ENCODE measurements around the gene PPP6R1. TPM values are rescaled to one million over a fixed set of nuclear protein-coding genes. Genes with fewer than 3 reads are reported as not detected.

PPP6R1 gene
- total and polyA plus RNA-seq, 11 donors, result 28.6 to 60.4 (median 41.1) TPM

DNA sequence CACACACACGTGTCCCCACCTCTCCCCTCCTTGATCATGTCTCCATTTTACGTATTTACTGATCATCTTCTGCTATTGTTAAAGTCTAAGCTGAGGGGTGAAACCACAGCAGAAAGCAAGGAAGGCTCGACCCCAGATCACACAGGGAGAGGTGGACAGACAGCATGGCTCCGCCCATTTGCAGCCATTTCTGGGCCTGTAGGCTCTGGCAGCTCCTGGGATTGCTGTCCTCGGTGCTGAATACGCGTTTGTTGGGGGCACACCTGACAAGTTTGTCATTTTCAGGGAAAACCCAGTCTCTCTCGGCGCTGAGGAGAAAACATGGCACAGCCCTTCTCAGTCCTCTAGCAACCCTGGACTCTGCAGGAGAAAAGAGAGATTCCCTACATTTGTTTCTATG is 38.3 kb downstream of the PPP6R1 start:
- no peak for TF ChIP-seq POLR2A (IDR thresholded peaks at IDR 0.05)
- TF ChIP-seq, protein P1, sequence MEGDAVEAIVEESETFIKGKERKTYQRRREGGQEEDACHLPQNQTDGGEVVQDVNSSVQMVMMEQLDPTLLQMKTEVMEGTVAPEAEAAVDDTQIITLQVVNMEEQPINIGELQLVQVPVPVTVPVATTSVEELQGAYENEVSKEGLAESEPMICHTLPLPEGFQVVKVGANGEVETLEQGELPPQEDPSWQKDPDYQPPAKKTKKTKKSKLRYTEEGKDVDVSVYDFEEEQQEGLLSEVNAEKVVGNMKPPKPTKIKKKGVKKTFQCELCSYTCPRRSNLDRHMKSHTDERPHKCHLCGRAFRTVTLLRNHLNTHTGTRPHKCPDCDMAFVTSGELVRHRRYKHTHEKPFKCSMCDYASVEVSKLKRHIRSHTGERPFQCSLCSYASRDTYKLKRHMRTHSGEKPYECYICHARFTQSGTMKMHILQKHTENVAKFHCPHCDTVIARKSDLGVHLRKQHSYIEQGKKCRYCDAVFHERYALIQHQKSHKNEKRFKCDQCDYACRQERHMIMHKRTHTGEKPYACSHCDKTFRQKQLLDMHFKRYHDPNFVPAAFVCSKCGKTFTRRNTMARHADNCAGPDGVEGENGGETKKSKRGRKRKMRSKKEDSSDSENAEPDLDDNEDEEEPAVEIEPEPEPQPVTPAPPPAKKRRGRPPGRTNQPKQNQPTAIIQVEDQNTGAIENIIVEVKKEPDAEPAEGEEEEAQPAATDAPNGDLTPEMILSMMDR (IDR thresholded peaks at IDR 0.05), result no peak
- Histone ChIP-seq H3K36me3 (peaks cover 0 to 7% (median 0%) of the 10 kb centered on the region in 9 donors), H3K4me3 (no peak overlapping the region), H3K27me3 (no peaks in the 10 kb centered on the region), H3K4me1 (peaks cover 0 to 16% (median 10%) of the 10 kb centered on the region in 12 donors), H3K27ac (no peak overlapping the region), H3K9me3 (peaks cover 0 to 7% (median 0%) of the 10 kb centered on the region in 12 donors)
- intact Hi-C loops (cut with DNase I), result no loop called here
- ATAC-seq (no peak), DNase-seq (no peak)
- 72 to 83% (median 77%) methylated on average over 9 of the region's 9 CpGs for whole genome bisulfite sequencing, 4 donors

DNA sequence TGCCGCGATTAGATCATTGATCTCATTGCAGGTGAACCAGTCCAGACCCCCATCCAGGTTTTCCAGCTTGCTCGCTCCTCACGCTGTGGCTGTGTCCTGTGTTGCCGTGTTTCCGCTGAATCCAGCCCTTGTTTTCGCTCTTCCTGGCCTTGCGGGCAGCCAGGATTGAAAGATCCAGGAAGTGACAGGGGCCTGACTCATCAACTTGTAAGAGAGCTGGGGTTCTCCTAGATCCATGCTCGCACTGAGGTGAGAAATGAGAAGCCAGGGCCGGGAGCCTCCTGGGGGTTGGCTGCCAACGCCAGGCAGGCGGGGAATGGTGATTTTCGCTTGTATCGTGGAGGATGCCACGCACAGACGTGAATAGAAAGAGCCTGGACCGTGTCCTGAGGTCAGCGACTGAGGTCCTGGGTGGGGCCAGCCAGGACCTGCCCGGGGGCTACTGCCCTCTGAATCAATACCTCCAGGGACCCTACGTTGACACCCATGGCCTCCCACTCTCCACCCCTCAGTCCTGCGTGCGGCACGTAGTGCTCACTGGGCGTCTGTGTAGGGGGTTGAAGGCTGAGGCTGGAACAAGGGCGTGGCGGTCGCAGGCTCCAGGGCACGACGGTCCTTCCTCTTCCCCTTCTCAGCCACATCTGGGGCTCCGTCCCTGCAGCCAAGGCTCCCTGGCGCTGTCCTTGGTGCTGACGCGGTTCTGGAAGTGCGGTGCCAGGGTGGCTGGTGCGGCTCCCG is 42.2 kb downstream of the PPP6R1 start:
- peak; percentile 89 to 95 (median 92) for ATAC-seq
- Histone ChIP-seq H3K4me3 (peak overlapping the region in 11 of 12 donors; percentile 7 to 60 (median 56)), H3K27me3 (no peaks in the 10 kb centered on the region), H3K4me1 (peaks cover 0 to 16% (median 10%) of the 10 kb centered on the region in 12 donors), H3K27ac (peak overlapping the region in 10 of 12 donors; percentile 30 to 89 (median 68)), H3K36me3 (no peaks in the 10 kb centered on the region), H3K9me3 (peaks cover 0 to 12% (median 6%) of the 10 kb centered on the region in 12 donors)
- 4 to 6% (median 4%) methylated on average over 31 to 36 of the region's 36 CpGs for WGBS, 4 donors
- intact Hi-C loops (cut with DNase I), result loop anchor here in 3 of 10 donors (2.0 to 5.0 kb wide), 2 partner anchors 41 to 42 kb away; partner anchors contain the start of gene PPP6R1 (in 3 of the 3)
- TF ChIP-seq POLR2A (IDR thresholded peaks at IDR 0.05), result no peak
- TF ChIP-seq, protein P1 (IDR thresholded peaks at IDR 0.05), result no peak
- peak; percentile 75 to 89 (median 85) for DNase-seq

DNA sequence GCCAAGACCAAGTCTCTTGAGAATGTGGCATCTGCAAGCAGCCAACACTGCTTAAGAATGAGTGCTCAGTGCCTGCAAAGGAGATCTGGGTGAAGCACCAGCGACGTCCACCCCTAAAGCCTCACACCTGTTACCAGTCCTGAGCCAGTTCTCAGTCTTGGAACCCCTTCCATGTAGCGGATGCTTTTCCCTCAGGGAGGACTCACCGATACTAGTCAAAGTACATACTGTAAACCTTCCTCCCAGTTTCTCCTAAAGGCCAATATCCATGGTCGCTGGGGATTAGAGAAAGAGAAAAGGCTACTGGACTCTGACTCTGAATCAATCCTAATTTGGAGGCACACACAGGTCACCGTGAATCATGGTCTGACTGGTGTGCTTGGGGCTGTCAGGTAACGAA is 45.3 kb downstream of the PPP6R1 start:
- DNase-seq (no peak), ATAC-seq (no peak)
- WGBS, 4 donors, result 77 to 84% (median 81%) methylated on average over 6 to 7 of the region's 7 CpGs
- Histone ChIP-seq H3K9me3 (peaks cover 0 to 8% (median 4%) of the 10 kb centered on the region in 12 donors), H3K36me3 (no peaks in the 10 kb centered on the region), H3K4me1 (peaks cover 0 to 27% (median 12%) of the 10 kb centered on the region in 12 donors), H3K4me3 (no peak overlapping the region), H3K27ac (no peak overlapping the region), H3K27me3 (no peaks in the 10 kb centered on the region)
- TF ChIP-seq, protein P1 (IDR thresholded peaks at IDR 0.05), result no peak
- no peak for TF ChIP-seq POLR2A (IDR thresholded peaks at IDR 0.05)
- intact Hi-C loops (cut with DNase I), result loop anchor here in 1 of 10 donors (5.0 kb wide), 1 partner anchor 44 kb away; the partner anchor contains the start of gene PPP6R1

DNA sequence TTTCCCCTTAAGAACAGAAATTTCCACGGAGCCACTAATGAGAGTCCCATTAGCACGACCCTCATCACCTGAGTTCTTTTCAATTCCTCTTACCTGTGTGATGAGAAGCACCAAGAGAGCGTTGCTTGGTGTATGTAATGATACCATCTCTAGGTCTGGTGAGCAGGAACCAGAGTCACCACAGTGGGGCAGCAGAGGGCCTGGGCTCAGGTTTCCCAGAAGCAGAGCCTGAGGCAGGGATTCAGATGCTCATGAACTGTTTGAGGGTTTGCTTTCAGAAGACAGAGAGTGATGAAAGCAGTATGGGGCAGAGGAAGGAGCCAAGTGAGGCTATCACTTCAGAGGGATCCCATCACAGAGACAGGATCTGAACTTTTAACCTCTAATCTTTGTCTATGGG is 46.4 kb downstream of the PPP6R1 start:
- WGBS, 4 donors, result 81 to 93% (median 85%) methylated on average over 3 of the region's 3 CpGs
- no peak overlapping the region for H3K27ac ChIP-seq
- no peaks in the 10 kb centered on the region for H3K27me3 ChIP-seq
- DNase-seq (no peak), ATAC-seq (no peak)
- intact Hi-C loops (cut with DNase I), result loop anchor here in 1 of 10 donors (5.0 kb wide), 1 partner anchor 45 kb away; the partner anchor contains the start of gene PPP6R1
- peaks cover 0 to 25% (median 12%) of the 10 kb centered on the region in 12 donors for H3K4me1 ChIP-seq
- peaks cover 0 to 8% (median 4%) of the 10 kb centered on the region in 12 donors for H3K9me3 ChIP-seq
- H3K36me3 ChIP-seq, result no peaks in the 10 kb centered on the region
- no peak overlapping the region for H3K4me3 ChIP-seq
- TF ChIP-seq, protein P1 (IDR thresholded peaks at IDR 0.05), result peak in 2 of 12 donors; percentile 26 to 30
- no peak for TF ChIP-seq POLR2A (IDR thresholded peaks at IDR 0.05)
